SK-N-SH (cell line): ENCODE data around the gene CGB7. TPM values are rescaled to one million over a fixed set of nuclear protein-coding genes. Genes with fewer than 3 reads are reported as not detected.

Experiments used
- CTCF ChIA-PET: fragments of 300-600, 350-600 bp; formaldehyde crosslinking; extraction: SDS; loops from one replicate; lab custom pipeline; 2021; lab: Yijun Ruan, JAX
- POLR2A ChIA-PET: fragments of 350-600 bp; sonication (Branson Sonifier 250); formaldehyde crosslinking; extraction: SDS; loops from one replicate; lab custom pipeline; 2020; ENCODE audit warnings: antibody characterized with exemption, inconsistent platforms; lab: Yijun Ruan, JAX
- DNase-seq: peaks from one replicate; pipeline ENCODE4 v3.0.0; 2012
- H2AFZ ChIP-seq: fragments of 200-600 bp; sonication (generic); 2 replicates; pipeline ENCODE4 v1.8.1; 2016; ENCODE audit warnings: antibody characterized with exemption, mild to moderate bottlenecking, low read depth
- H3F3A ChIP-seq: fragments of 200-600 bp; sonication (generic); replicated peaks from 2 replicates; pipeline ENCODE3; 2016; ENCODE audit warnings: antibody characterized with exemption, mild to moderate bottlenecking; ENCODE audit not compliant: insufficient read depth
- H3K27ac ChIP-seq, 2 experiments: fragments of 200-500 bp in 1 of 2; fragments of 200-600 bp in 1 of 2; sonication (Bioruptor generic) in 1 of 2; sonication (generic), shearing (Covaris generic) in 1 of 2; 2 replicates each; pipeline versions ENCODE4 v1.5.1 to v1.6.1; 2014 to 2016; ENCODE audit warnings: low read depth in 2 of 2, inconsistent platforms in 1 of 2, low read length in 1 of 2, mild to moderate bottlenecking in 1 of 2, mixed read lengths in 1 of 2
- H3K27me3 ChIP-seq: fragments of 200-600 bp; sonication (generic), shearing (Covaris generic); 2 replicates; pipeline ENCODE4 v1.6.1; 2016; ENCODE audit warnings: mixed run types; ENCODE audit not compliant: insufficient read depth
- H3K36me3 ChIP-seq, 2 experiments: fragments of 200-500 bp in 1 of 2; fragments of 200-600 bp in 1 of 2; sonication (Bioruptor generic) in 1 of 2; sonication (generic) in 1 of 2; replicated peaks in 1 of 2; 2 replicates each; pipeline versions ENCODE3 to v1.5.1; 2014 to 2016; ENCODE audit warnings: low read length in 1 of 2, mild to moderate bottlenecking in 1 of 2; ENCODE audit not compliant: insufficient read depth in 2 of 2, control insufficient read depth in 1 of 2
- H3K4me1 ChIP-seq, 2 experiments: fragments of 200-500 bp in 1 of 2; fragments of 200-600 bp in 1 of 2; sonication (Bioruptor generic) in 1 of 2; sonication (generic), shearing (Covaris generic) in 1 of 2; 2 replicates each; pipeline versions ENCODE4 v1.5.1 to v1.6.1; 2014 to 2016; ENCODE audit warnings: low read depth in 1 of 2, low read length in 1 of 2, mixed run types in 1 of 2; ENCODE audit not compliant: insufficient read depth in 2 of 2, control insufficient read depth in 1 of 2
- H3K4me2 ChIP-seq: fragments of 200-600 bp; sonication (generic), shearing (Covaris generic); 2 replicates; pipeline ENCODE4 v1.6.1; 2017; ENCODE audit warnings: mixed run types
- H3K4me3 ChIP-seq, 2 experiments: fragments of 200-500 bp in 1 of 2; fragments of 200-600 bp in 1 of 2; sonication (Bioruptor generic) in 1 of 2; sonication (generic), shearing (Covaris generic) in 1 of 2; 2 replicates each; pipeline versions ENCODE4 v1.5.1 to v1.8.1; 2014 to 2016; ENCODE audit warnings: low read depth in 2 of 2, inconsistent platforms in 1 of 2, low read length in 1 of 2, mild to moderate bottlenecking in 1 of 2, mixed read lengths in 1 of 2, moderate library complexity in 1 of 2
- H3K79me2 ChIP-seq: fragments of 200-600 bp; sonication (generic); 2 replicates; pipeline ENCODE4 v1.8.1; 2017; ENCODE audit warnings: mild to moderate bottlenecking; ENCODE audit not compliant: insufficient read depth
- H3K9ac ChIP-seq: fragments of 200-600 bp; sonication (generic); 2 replicates; pipeline ENCODE4 v1.6.1; 2017; ENCODE audit warnings: mixed run types
- H3K9me2 ChIP-seq: fragments of 200-600 bp; sonication (generic); 2 replicates; pipeline ENCODE4 v1.6.1; 2017; ENCODE audit warnings: mixed run types
- H3K9me3 ChIP-seq: fragments of 200-600 bp; sonication (generic); 2 replicates; pipeline ENCODE4 v1.6.1; 2017; ENCODE audit warnings: mixed run types, mild to moderate bottlenecking, moderate library complexity
- H4K20me1 ChIP-seq: fragments of 200-600 bp; sonication (generic); 2 replicates; pipeline ENCODE4 v1.6.1; 2017; ENCODE audit warnings: mild to moderate bottlenecking, mixed run types; ENCODE audit not compliant: insufficient read depth
- CHD2 ChIP-seq: fragments of 150-350 bp; IDR thresholded peaks from 2 replicates; pipeline ENCODE4 v1.6.1; 2018; ENCODE audit warnings: low read length; ENCODE audit not compliant: partially characterized antibody
- CTCF ChIP-seq: fragments of 200-600 bp; sonication (generic); IDR thresholded peaks from 2 replicates; pipeline ENCODE4 v1.6.1; 2017; ENCODE audit warnings: antibody characterized with exemption, mild to moderate bottlenecking, moderate library complexity
- EZH2phosphoT487 ChIP-seq: fragments of 200-600 bp; sonication (generic); IDR thresholded peaks from 2 replicates; pipeline ENCODE4 v1.6.1; 2017; ENCODE audit warnings: low read depth, mixed run types, mild to moderate bottlenecking, antibody characterized with exemption, moderate library complexity, borderline replicate concordance
- FOSL2 ChIP-seq: IDR thresholded peaks from 2 replicates; pipeline ENCODE4 v1.4.0; 2012; ENCODE audit warnings: low read depth, mild to moderate bottlenecking, moderate library complexity, borderline replicate concordance
- FOXM1 ChIP-seq: IDR thresholded peaks from 2 replicates; pipeline ENCODE4 v1.4.0; 2012; ENCODE audit warnings: low read depth, mild to moderate bottlenecking
- GABPA ChIP-seq: IDR thresholded peaks from 2 replicates; pipeline ENCODE4 v1.4.0; 2012; ENCODE audit warnings: low read depth, mild to moderate bottlenecking
- GATA2 ChIP-seq: sonication (generic); formaldehyde crosslinking; IDR thresholded peaks from 2 replicates; pipeline ENCODE4 v1.5.0; 2020; ENCODE audit warnings: mild to moderate bottlenecking, missing genetic modification reagents
- IRF3 ChIP-seq: fragments of 150-350 bp; IDR thresholded peaks from 2 replicates; pipeline ENCODE4 v1.6.1; 2016; ENCODE audit warnings: mild to moderate bottlenecking, low read depth, low read length
- MAX ChIP-seq: IDR thresholded peaks from 2 replicates; pipeline ENCODE4 v1.4.0; 2012; ENCODE audit warnings: low read depth
- MEF2A ChIP-seq: IDR thresholded peaks from 2 replicates; pipeline ENCODE4 v1.4.0; 2012; ENCODE audit warnings: low read depth, borderline replicate concordance
- MXI1 ChIP-seq: IDR thresholded peaks from 2 replicates; pipeline ENCODE4 v1.6.1; 2012; ENCODE audit warnings: mild to moderate bottlenecking, low read depth, low read length, improper control_type of control experiment
- NFIC ChIP-seq: IDR thresholded peaks from 2 replicates; pipeline ENCODE4 v1.4.0; 2012; ENCODE audit warnings: borderline replicate concordance
- NRF1 ChIP-seq: IDR thresholded peaks from 2 replicates; pipeline ENCODE4 v1.6.1; 2012; ENCODE audit warnings: low read depth, mild to moderate bottlenecking, low read length
- POLR2AphosphoS5 ChIP-seq: IDR thresholded peaks from 2 replicates; pipeline ENCODE4 v1.6.1; 2012; ENCODE audit warnings: low read depth, low read length
- REST ChIP-seq: IDR thresholded peaks from 2 replicates; pipeline ENCODE4 v1.6.1; 2012; ENCODE audit warnings: mild to moderate bottlenecking, low read depth, low read length, moderate library complexity
- RFX5 ChIP-seq: IDR thresholded peaks from 2 replicates; pipeline ENCODE4 v1.6.1; 2012; ENCODE audit warnings: mild to moderate bottlenecking, improper control_type of control experiment, low read length
- SMC3 ChIP-seq: IDR thresholded peaks from 2 replicates; pipeline ENCODE4 v1.6.1; 2012; ENCODE audit warnings: low read depth, low read length, improper control_type of control experiment
- TEAD4 ChIP-seq: IDR thresholded peaks from 2 replicates; pipeline ENCODE4 v1.4.0; 2012; ENCODE audit warnings: mild to moderate bottlenecking, borderline replicate concordance; ENCODE audit not compliant: insufficient read depth
- USF1 ChIP-seq: IDR thresholded peaks from 2 replicates; pipeline ENCODE4 v1.4.0; 2012; ENCODE audit warnings: low read depth, borderline replicate concordance
- ZBTB33 ChIP-seq: IDR thresholded peaks from 2 replicates; pipeline ENCODE4 v1.4.0; 2012; ENCODE audit warnings: low read depth, borderline replicate concordance
- WGBS: methylation state at CpG from one replicate; pipeline ENCODE4 v1.1.6; 2017; ENCODE audit warnings: low lambda C conversion rate; 5-methylcytosine and 5-hydroxymethylcytosine counted together
- polyA plus RNA-seq, 3 experiments: library from polyadenylated mRNA; depleted of rRNA; stranded (reverse); fragments of >200 nt; gene quantifications; 2 replicates each; pipeline ENCODE4 v1.2.3, GENCODE V29; 2012

CGB7 gene
- polyA plus RNA-seq, 1 of the 3 experiments (the other 2 are of a cell fraction) = 2.0 TPM

- Histone ChIP-seq H3K9me3 (no peaks in the 10 kb centered on the region), H3K9me2 (no peaks in the 10 kb centered on the region), H3K4me3 (peak within 1 kb of the TSS; percentile 78 to 99), H3K4me1 (peaks cover 10 to 12% of the 10 kb centered on the region in 2 experiments; a peak in 1 of 4 replicates), H3K36me3 (peaks cover 14 to 27% of the 10 kb centered on the region in 2 experiments), H3K27ac (peak within 1 kb of the TSS; percentile 77 to 89), H3K9ac (peak within 1 kb of the TSS; percentile 98), H4K20me1 (peaks cover 47% of the 10 kb centered on the region), H3K4me2 (peak within 1 kb of the TSS; percentile 99), H3F3A (no peaks in the 10 kb centered on the region), H3K79me2 (peaks cover 53% of the 10 kb centered on the region), H2AFZ (peak within 1 kb of the TSS; percentile 71), H3K27me3 (no peaks in the 10 kb centered on the region)
- POLR2A ChIA-PET = no interaction called here
- peak; percentile 100 for DNase-seq
- CTCF ChIA-PET = interaction anchor here (2.2 to 4.3 kb wide), 3 partner anchors 13 to 114 kb away, joined by 10 to 40 read pairs (median 19); no protein-coding TSS in a partner anchor
- under 1% methylated on average over 68 of the region's 89 CpGs for WGBS
- TF ChIP-seq IRF3 = no peak
- no peak for TF ChIP-seq SMC3
- TF ChIP-seq GABPA = peak; percentile 7; the same call in 1 of the 2 replicates
- TF ChIP-seq REST = peak; percentile 77
- TF ChIP-seq MEF2A = no peak
- TF ChIP-seq NRF1 = peak; percentile 93
- TF ChIP-seq CTCF = no peak
- no peak for TF ChIP-seq RFX5
- peak; percentile 58; the same call in 1 of the 2 replicates for TF ChIP-seq MAX
- no peak for TF ChIP-seq FOSL2
- TF ChIP-seq USF1 = no peak
- no peak for TF ChIP-seq EZH2phosphoT487
- peak; percentile 50 for TF ChIP-seq GATA2 (CRISPR knock-in tag)
- peak; percentile 98 for TF ChIP-seq CHD2
- peak; percentile 81 for TF ChIP-seq MXI1
- TF ChIP-seq POLR2AphosphoS5 = peak; percentile 83
- TF ChIP-seq FOXM1 = no peak
- TF ChIP-seq TEAD4 = 0 out of 2 replicates have a peak, but pooled peaks have one; percentile 11
- TF ChIP-seq NFIC = peak; percentile 84
- TF ChIP-seq ZBTB33 = peak; percentile 94
Measured at GRCh38 chr19:49085020-49085867, 27.7 kb upstream of the CGB7 start, which contains the start of gene SNRNP70. Gene SNRNP70 (plus strand): TSS chr19:49085451. CDS start chr19:49086415, 964 bp downstream.
